Astrocyte (in vitro differentiated cells and primary cell): ENCODE data around the gene HOXC6. TPM values are rescaled to one million over a fixed set of nuclear protein-coding genes. Genes with fewer than 3 reads are reported as not detected.

Experiments used
- DNase-seq: peaks from one replicate; pipeline ENCODE4 v3.0.0-alpha.2; 2010; ENCODE audit warnings: low read depth
- FAIRE-seq: peaks from 2 replicates; lab custom pipeline; 2011; peaks lifted over from hg19 to GRCh38; lab: Jason Lieb, UNC
- H2AFZ ChIP-seq: 2 replicates; pipeline ENCODE4 v1.6.0; 2012; ENCODE audit warnings: low read depth, low read length, inconsistent platforms
- H3K27ac ChIP-seq: 2 replicates; pipeline ENCODE4 v1.5.1; 2011; ENCODE audit warnings: low read depth, low read length, inconsistent platforms
- H3K27me3 ChIP-seq: 2 replicates; pipeline ENCODE4 v1.6.0; 2011; ENCODE audit warnings: low read length, inconsistent platforms; ENCODE audit not compliant: insufficient read depth
- H3K36me3 ChIP-seq: 2 replicates; pipeline ENCODE4 v1.5.1; 2011; ENCODE audit warnings: low read length, inconsistent platforms; ENCODE audit not compliant: insufficient read depth
- H3K4me1 ChIP-seq: 2 replicates; pipeline ENCODE4 v1.5.1; 2011; ENCODE audit warnings: low read length, inconsistent platforms; ENCODE audit not compliant: insufficient read depth
- H3K4me2 ChIP-seq: 2 replicates; pipeline ENCODE4 v1.6.0; 2012; ENCODE audit warnings: low read length, inconsistent platforms
- H3K4me3 ChIP-seq: 2 replicates; pipeline ENCODE4 v1.5.1; 2011; ENCODE audit warnings: low read depth, mild to moderate bottlenecking, low read length, inconsistent platforms; ENCODE audit not compliant: insufficient read depth
- H3K79me2 ChIP-seq: 2 replicates; pipeline ENCODE4 v1.6.0; 2012; ENCODE audit warnings: mild to moderate bottlenecking, low read length, inconsistent platforms; ENCODE audit not compliant: insufficient read depth
- H3K9ac ChIP-seq: 2 replicates; pipeline ENCODE4 v1.6.0; 2012; ENCODE audit warnings: mild to moderate bottlenecking, low read length, inconsistent platforms
- H3K9me3 ChIP-seq: 2 replicates; pipeline ENCODE4 v1.5.1; 2012; ENCODE audit warnings: low read depth, mild to moderate bottlenecking, low read length, inconsistent platforms; ENCODE audit not compliant: insufficient read depth
- H4K20me1 ChIP-seq: 2 replicates; pipeline ENCODE4 v1.6.0; 2012; ENCODE audit warnings: low read length, inconsistent platforms; ENCODE audit not compliant: insufficient read depth
- H3K27ac Mint-ChIP-seq: one replicate; pipeline ENCODE4 v1.8.0; 2021; ENCODE audit warnings: mild to moderate bottlenecking, mixed read lengths; ENCODE audit not compliant: unreplicated experiment
- H3K27me3 Mint-ChIP-seq: one replicate; pipeline ENCODE4 v1.8.0; 2021; ENCODE audit warnings: low read depth, mixed read lengths; ENCODE audit not compliant: unreplicated experiment
- H3K36me3 Mint-ChIP-seq: one replicate; pipeline ENCODE4 v1.8.0; 2021; ENCODE audit warnings: low read depth, mixed read lengths; ENCODE audit not compliant: unreplicated experiment
- H3K4me1 Mint-ChIP-seq: one replicate; pipeline ENCODE4 v1.8.0; 2021; ENCODE audit warnings: low read depth, mixed read lengths; ENCODE audit not compliant: unreplicated experiment
- H3K4me3 Mint-ChIP-seq: one replicate; pipeline ENCODE4 v1.8.0; 2021; ENCODE audit warnings: mild to moderate bottlenecking, moderate library complexity, mixed read lengths; ENCODE audit not compliant: unreplicated experiment
- H3K9me3 Mint-ChIP-seq: one replicate; pipeline ENCODE4 v1.8.0; 2021; ENCODE audit warnings: mild to moderate bottlenecking, mixed read lengths; ENCODE audit not compliant: unreplicated experiment
- CTCF ChIP-seq: IDR thresholded peaks from 2 replicates; pipeline ENCODE4 v1.5.1; 2011; ENCODE audit warnings: low read depth, mild to moderate bottlenecking, inconsistent platforms, low read length, moderate library complexity; ENCODE audit not compliant: insufficient read depth
- EZH2 ChIP-seq: IDR thresholded peaks from 2 replicates; pipeline ENCODE4 v1.6.1; 2012; ENCODE audit warnings: mild to moderate bottlenecking, low read length, inconsistent platforms; ENCODE audit not compliant: insufficient read depth
- total RNA-seq: library from RNA; stranded (reverse); gene quantifications from 2 replicates; pipeline ENCODE4 v1.2.1, GENCODE V29; 2021

HOXC6 gene
- total RNA-seq, 1 donor from 2014 or later, result not detected

- Mint-ChIP-seq H3K27ac (no peak overlapping the region), H3K4me1 (no peaks in the 10 kb centered on the region), H3K4me3 (no peak overlapping the region)
Measured at GRCh38 chr12:54027442-54027786, 826 bp upstream of the HOXC6 start.

GRCh38 chr12:54029529-54030441, 1.5 kb downstream of the HOXC6 start:
- Histone ChIP-seq H3K79me2 (no peaks in the 10 kb centered on the region), H3K27me3 (peaks cover 90% of the 10 kb centered on the region), H3K4me1 (no peaks in the 10 kb centered on the region), H3K27ac (no peak overlapping the region), H3K9ac (no peak overlapping the region), H3K9me3 (peaks cover 7% of the 10 kb centered on the region), H3K36me3 (no peaks in the 10 kb centered on the region), H3K4me3 (no peak overlapping the region), H3K4me2 (no peak overlapping the region), H4K20me1 (no peaks in the 10 kb centered on the region), H2AFZ (no peak overlapping the region)
- Mint-ChIP-seq H3K4me1 (no peaks in the 10 kb centered on the region), H3K9me3 (peaks cover 32% of the 10 kb centered on the region), H3K27me3 (peaks cover 80% of the 10 kb centered on the region), H3K4me3 (no peak overlapping the region), H3K36me3 (peaks cover 2% of the 10 kb centered on the region), H3K27ac (no peak overlapping the region)
- DNase-seq (no peak), FAIRE-seq (no peak)
- TF ChIP-seq CTCF (no peak), EZH2 (peak; percentile 43)

More at GRCh38 chr12:54027442-54027786, 826 bp upstream of the HOXC6 start:
- peak; percentile 26 for TF ChIP-seq EZH2
- no peak for TF ChIP-seq CTCF
- FAIRE-seq (no peak), DNase-seq (no peak)
- peaks cover 91% of the 10 kb centered on the region for H3K27me3 Mint-ChIP-seq
- H3K9me3 Mint-ChIP-seq, result peaks cover 25% of the 10 kb centered on the region
- Histone ChIP-seq H3K4me1 (no peaks in the 10 kb centered on the region), H4K20me1 (no peaks in the 10 kb centered on the region), H3K4me2 (no peak overlapping the region), H3K27me3 (peaks cover 93% of the 10 kb centered on the region), H3K4me3 (no peak overlapping the region), H3K9ac (no peak overlapping the region), H3K36me3 (no peaks in the 10 kb centered on the region), H2AFZ (no peak overlapping the region), H3K27ac (no peak overlapping the region), H3K79me2 (no peaks in the 10 kb centered on the region), H3K9me3 (peaks cover 5% of the 10 kb centered on the region)
- H3K36me3 Mint-ChIP-seq, result peaks cover 2% of the 10 kb centered on the region

- DNase-seq, result no peak
- H3K4me3 Mint-ChIP-seq, result no peak overlapping the region
- H3K4me2 ChIP-seq, result no peak overlapping the region
- no peaks in the 10 kb centered on the region for H3K4me1 ChIP-seq
- no peak overlapping the region for H2AFZ ChIP-seq
- FAIRE-seq, result no peak
- no peak overlapping the region for H3K4me3 ChIP-seq
- no peaks in the 10 kb centered on the region for H3K79me2 ChIP-seq
- peaks cover 87% of the 10 kb centered on the region for H3K27me3 ChIP-seq
- peaks cover 7% of the 10 kb centered on the region for H3K9me3 ChIP-seq
- H3K27me3 Mint-ChIP-seq, result peaks cover 80% of the 10 kb centered on the region
- TF ChIP-seq EZH2 (no peak), CTCF (no peak)
- no peaks in the 10 kb centered on the region for H3K4me1 Mint-ChIP-seq
- peaks cover 2% of the 10 kb centered on the region for H3K36me3 Mint-ChIP-seq
- H3K9ac ChIP-seq, result no peak overlapping the region
- no peak overlapping the region for H3K27ac ChIP-seq
- H4K20me1 ChIP-seq, result no peaks in the 10 kb centered on the region
- H3K9me3 Mint-ChIP-seq, result peaks cover 36% of the 10 kb centered on the region
- H3K27ac Mint-ChIP-seq, result no peak overlapping the region
- no peaks in the 10 kb centered on the region for H3K36me3 ChIP-seq
Measured at GRCh38 chr12:54030442-54030801, 2.2 kb downstream of the HOXC6 start.
